Kidney epithelial cell (primary cell): ENCODE results near the gene SPACA5B. TPM values are rescaled to one million over a fixed set of nuclear protein-coding genes. Genes with fewer than 3 reads are reported as not detected.
"Not testable (repeated sequence)": the region's sequence is repeated elsewhere in the genome, so short reads cannot be mapped to it uniquely, and the experiment has no call there.

Source experiments
- DNase-seq: peaks from one replicate; pipeline ENCODE4 v3.0.0-alpha.2; 2010; ENCODE audit warnings: low read depth
- H3K27me3 ChIP-seq: 2 replicates; pipeline ENCODE4 v1.6.0; 2011; ENCODE audit warnings: low read length; ENCODE audit not compliant: control insufficient read depth, insufficient read depth
- H3K36me3 ChIP-seq: 2 replicates; pipeline ENCODE4 v1.5.1; 2011; ENCODE audit warnings: low read length; ENCODE audit not compliant: control insufficient read depth, insufficient read depth
- H3K4me3 ChIP-seq: 2 replicates; pipeline ENCODE4 v1.5.1; 2011; ENCODE audit warnings: low read depth, mild to moderate bottlenecking, control low read depth, low read length
- CTCF ChIP-seq: IDR thresholded peaks from 2 replicates; pipeline ENCODE4 v1.5.1; 2011; ENCODE audit warnings: mild to moderate bottlenecking, moderate library complexity, low read length, control low read depth, inconsistent platforms; ENCODE audit not compliant: insufficient read depth, poor library complexity, severe bottlenecking
- total RNA-seq: library from RNA; depleted of rRNA; stranded (reverse); fragments of >200 nt; gene quantifications from 2 replicates; pipeline ENCODE4 v1.2.3, GENCODE V29; 2015

Gene SPACA5B
- total RNA-seq, 1 donor from 2014 or later, result not detected

DNA sequence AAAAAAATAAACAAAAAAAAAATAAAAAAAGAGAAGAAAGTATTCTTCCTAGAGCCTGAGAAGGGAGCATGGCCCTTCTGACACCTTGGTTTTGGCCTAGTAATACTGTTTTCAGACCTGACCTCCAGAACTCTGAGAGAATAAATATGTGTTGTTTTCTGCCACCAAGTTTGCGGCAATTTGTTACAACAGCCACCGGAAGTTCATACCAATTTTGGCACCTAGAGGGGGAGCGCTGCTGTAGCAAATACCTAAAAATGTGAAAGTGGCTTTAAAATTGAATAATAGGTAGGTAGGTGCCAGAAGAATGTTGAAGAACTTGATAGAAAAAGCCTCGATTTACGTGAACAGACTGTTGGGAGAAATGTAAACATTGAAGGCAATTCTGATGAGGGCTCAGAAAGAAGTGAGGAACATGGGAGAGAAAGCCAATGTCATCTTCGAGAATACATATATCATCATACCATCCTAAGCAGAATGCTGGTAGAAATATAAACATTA lies 27.5 kb upstream of the SPACA5B start:
- DNase-seq, result no peak
- H3K27me3 ChIP-seq, result no peaks in the 10 kb centered on the region
- TF ChIP-seq CTCF, result no peak
- H3K4me3 ChIP-seq, result no peak overlapping the region
- no peaks in the 10 kb centered on the region for H3K36me3 ChIP-seq

- Histone ChIP-seq H3K36me3 (no peaks in the 10 kb centered on the region), H3K27me3 (no peaks in the 10 kb centered on the region), H3K4me3 (no peak overlapping the region)
- no peak for DNase-seq
- no peak for TF ChIP-seq CTCF
Measured at GRCh38 chrX:48107717-48108116, 22.7 kb upstream of the SPACA5B start.

DNA sequence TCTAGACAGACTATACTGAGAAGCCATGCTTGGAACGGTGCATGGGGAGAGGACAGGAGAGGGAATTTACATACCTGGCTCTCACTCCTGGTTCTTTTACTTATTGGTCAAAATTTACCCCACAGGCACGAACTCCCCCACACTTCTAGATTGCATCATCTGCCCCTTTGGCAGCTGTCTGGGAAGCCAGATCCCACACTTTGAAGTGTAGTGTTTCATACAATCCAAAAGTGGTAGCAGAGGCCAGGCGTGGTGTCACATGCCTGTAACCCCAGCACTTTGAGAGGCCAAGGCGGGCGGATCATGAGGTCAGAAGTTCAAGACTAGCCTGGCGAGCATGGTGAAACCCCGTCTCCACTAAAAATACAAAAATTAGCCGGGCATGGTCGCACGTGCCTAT lies 5.1 kb upstream of the SPACA5B start:
- DNase-seq, H3K4me3 ChIP-seq, H3K36me3 ChIP-seq, H3K27me3 ChIP-seq: not testable (repeated sequence)

GRCh38 chrX:48132308-48132844 lies 1.9 kb downstream of the SPACA5B start:
- H3K4me3 ChIP-seq, H3K36me3 ChIP-seq, DNase-seq, H3K27me3 ChIP-seq: not testable (repeated sequence)

GRCh38 chrX:48139076-48139475 lies 8.7 kb downstream of the SPACA5B start:
- not testable (repeated sequence) for H3K36me3 ChIP-seq, DNase-seq, H3K27me3 ChIP-seq, H3K4me3 ChIP-seq

- H3K4me3 ChIP-seq, H3K27me3 ChIP-seq, H3K36me3 ChIP-seq, DNase-seq: not testable (repeated sequence)
Measured at GRCh38 chrX:48141810-48142508, 11.5 kb downstream of the SPACA5B start.

DNA sequence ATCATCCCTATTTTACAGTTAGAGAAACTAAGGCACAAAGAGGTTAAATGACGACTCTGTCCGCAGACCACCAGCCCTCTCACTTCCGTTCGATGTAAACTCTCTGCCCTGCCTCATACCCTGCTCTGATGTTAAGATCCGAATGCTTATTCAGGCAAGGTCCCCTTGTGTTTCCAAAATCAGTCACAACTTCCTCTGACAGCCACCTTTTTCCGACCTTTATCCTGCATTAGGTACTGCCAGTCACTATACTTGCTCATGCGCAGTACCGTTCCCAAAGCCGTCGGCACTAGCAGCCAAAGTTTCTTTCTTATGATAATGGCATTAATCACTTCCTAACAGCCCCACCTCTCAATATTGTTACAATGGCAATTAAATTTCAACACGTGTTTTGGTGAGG lies 12.3 kb downstream of the SPACA5B start:
- DNase-seq, H3K27me3 ChIP-seq, H3K36me3 ChIP-seq, H3K4me3 ChIP-seq: not testable (repeated sequence)

DNA sequence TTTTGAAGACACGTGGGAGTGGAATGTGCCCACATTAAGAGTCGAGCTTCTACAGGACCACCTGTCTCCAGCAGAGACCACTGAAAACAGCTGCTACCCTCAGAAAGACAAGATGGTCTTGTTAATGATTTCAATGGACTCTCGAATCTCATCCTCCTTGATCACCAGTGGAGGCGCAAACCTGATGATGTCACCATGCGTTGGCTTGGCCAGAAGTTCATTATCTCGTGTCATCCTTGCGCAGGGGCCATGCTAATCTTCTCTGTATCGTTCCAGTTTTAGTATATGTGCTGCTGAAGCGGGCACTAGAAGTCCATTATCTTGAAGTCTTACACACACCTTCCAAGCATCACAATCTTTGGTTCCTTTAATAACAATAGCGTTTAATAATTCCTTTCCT lies 23.3 kb downstream of the SPACA5B start:
- no peak for DNase-seq
- H3K36me3 ChIP-seq, result no peaks in the 10 kb centered on the region
- H3K27me3 ChIP-seq, result no peaks in the 10 kb centered on the region
- no peak overlapping the region for H3K4me3 ChIP-seq
- TF ChIP-seq CTCF, result no peak
